SJCRH30 (cell line): ENCODE results near the gene AGFG2. TPM values are rescaled to one million over a fixed set of nuclear protein-coding genes. Genes with fewer than 3 reads are reported as not detected.
"Not testable (repeated sequence)": the region's sequence is repeated elsewhere in the genome, so short reads cannot be mapped to it uniquely, and the experiment has no call there.

Experiments
- DNase-seq, 2 experiments: peaks; one replicate each; pipeline ENCODE4 v3.0.0-alpha.2; 2015 to 2020
- H3K27ac ChIP-seq: fragments of 250-450 bp; sonication (Bioruptor Pico); 2 replicates; pipeline ENCODE4 v1.5.1; 2020; ENCODE audit warnings: mild to moderate bottlenecking, moderate library complexity
- H3K27me3 ChIP-seq: fragments of 250-450 bp; sonication (Bioruptor Pico); 2 replicates; pipeline ENCODE4 v1.5.1; 2020; ENCODE audit warnings: mild to moderate bottlenecking, moderate library complexity
- H3K36me3 ChIP-seq: fragments of 250-450 bp; sonication (Bioruptor Pico); 2 replicates; pipeline ENCODE4 v1.5.1; 2020; ENCODE audit warnings: mild to moderate bottlenecking, moderate library complexity
- H3K4me1 ChIP-seq: fragments of 250-450 bp; sonication (Bioruptor Pico); 2 replicates; pipeline ENCODE4 v1.5.1; 2020; ENCODE audit warnings: mild to moderate bottlenecking, moderate library complexity
- H3K4me3 ChIP-seq: fragments of 250-450 bp; sonication (Bioruptor Pico); 2 replicates; pipeline ENCODE4 v1.5.1; 2020; ENCODE audit warnings: mild to moderate bottlenecking, moderate library complexity
- H3K9me3 ChIP-seq: fragments of 250-450 bp; sonication (Bioruptor Pico); replicated peaks from 2 replicates; pipeline ENCODE4 v1.5.1; 2020; ENCODE audit warnings: mild to moderate bottlenecking, moderate library complexity
- total RNA-seq: library from RNA; depleted of rRNA; stranded (reverse); fragments of >200 nt; shearing (Covaris generic); gene quantifications from 2 replicates; pipeline ENCODE4 v1.2.3, GENCODE V29; 2014

AGFG2 gene
- total RNA-seq, 1 experiment from 2014 or later, result 9.0 TPM

- no peak for DNase-seq
- Histone ChIP-seq H3K27ac (no peak overlapping the region), H3K4me1 (peaks cover 14% of the 10 kb centered on the region), H3K27me3 (no peaks in the 10 kb centered on the region), H3K4me3 (no peak overlapping the region), H3K9me3 (no peaks in the 10 kb centered on the region), H3K36me3 (no peaks in the 10 kb centered on the region)
These were observed 28.4 kb upstream of the AGFG2 start for GRCh38 chr7:100510437-100511239.

GRCh38 chr7:100513212-100513810, 25.7 kb upstream of the AGFG2 start:
- no peaks in the 10 kb centered on the region for H3K27me3 ChIP-seq
- H3K4me3 ChIP-seq, result no peak overlapping the region
- H3K9me3 ChIP-seq, result no peaks in the 10 kb centered on the region
- no peaks in the 10 kb centered on the region for H3K36me3 ChIP-seq
- no peak overlapping the region for H3K27ac ChIP-seq
- H3K4me1 ChIP-seq, result peaks cover 14% of the 10 kb centered on the region
- DNase-seq, result no peak

GRCh38 chr7:100515072-100515532, 23.9 kb upstream of the AGFG2 start:
- Histone ChIP-seq H3K9me3 (no peaks in the 10 kb centered on the region), H3K27me3 (peaks cover 6% of the 10 kb centered on the region), H3K4me3 (no peak overlapping the region), H3K36me3 (no peaks in the 10 kb centered on the region), H3K27ac (no peak overlapping the region), H3K4me1 (peaks cover 6% of the 10 kb centered on the region)
- no peak for DNase-seq

- no peak overlapping the region for H3K4me3 ChIP-seq
- H3K27ac ChIP-seq, result no peak overlapping the region
- peaks cover 6% of the 10 kb centered on the region for H3K4me1 ChIP-seq
- H3K27me3 ChIP-seq, result peaks cover 6% of the 10 kb centered on the region
- H3K9me3 ChIP-seq, result peaks cover under 1% of the 10 kb centered on the region; the same call in 1 of the 2 replicates
- no peaks in the 10 kb centered on the region for H3K36me3 ChIP-seq
- DNase-seq, result peak; percentile 84 to 88
These were observed 22.7 kb upstream of the AGFG2 start for GRCh38 chr7:100516135-100516812.

GRCh38 chr7:100517305-100517704, 21.7 kb upstream of the AGFG2 start:
- Histone ChIP-seq H3K36me3 (no peaks in the 10 kb centered on the region), H3K4me3 (no peak overlapping the region), H3K9me3 (peaks cover 4% of the 10 kb centered on the region; the same call in 1 of the 2 replicates), H3K27ac (no peak overlapping the region), H3K27me3 (peaks cover 9% of the 10 kb centered on the region), H3K4me1 (peaks cover 6% of the 10 kb centered on the region)
- DNase-seq, result no peak

GRCh38 chr7:100519580-100519979, 19.4 kb upstream of the AGFG2 start:
- H3K9me3 ChIP-seq, result peaks cover 4% of the 10 kb centered on the region; the same call in 1 of the 2 replicates
- no peak for DNase-seq
- H3K36me3 ChIP-seq, result no peaks in the 10 kb centered on the region
- peaks cover 9% of the 10 kb centered on the region for H3K27me3 ChIP-seq
- H3K4me1 ChIP-seq, result peaks cover 6% of the 10 kb centered on the region
- no peak overlapping the region for H3K27ac ChIP-seq
- H3K4me3 ChIP-seq, result no peak overlapping the region

- H3K4me1 ChIP-seq, result peaks cover 2% of the 10 kb centered on the region
- no peak overlapping the region for H3K27ac ChIP-seq
- DNase-seq, result no peak
- H3K36me3 ChIP-seq, result no peaks in the 10 kb centered on the region
- H3K27me3 ChIP-seq, result peaks cover 9% of the 10 kb centered on the region
- H3K4me3 ChIP-seq, result no peak overlapping the region
- H3K9me3 ChIP-seq, result peaks cover 4% of the 10 kb centered on the region; the same call in 1 of the 2 replicates
These were observed 18.9 kb upstream of the AGFG2 start for GRCh38 chr7:100520138-100520537.

- H3K27me3 ChIP-seq, result peaks cover 9% of the 10 kb centered on the region
- no peaks in the 10 kb centered on the region for H3K36me3 ChIP-seq
- H3K4me1 ChIP-seq, result no peaks in the 10 kb centered on the region
- DNase-seq, result no peak
- H3K9me3 ChIP-seq, result peaks cover 4% of the 10 kb centered on the region; the same call in 1 of the 2 replicates
- no peak overlapping the region for H3K27ac ChIP-seq
- no peak overlapping the region for H3K4me3 ChIP-seq
These were observed 17.9 kb upstream of the AGFG2 start for GRCh38 chr7:100521076-100521475.

- peaks cover 12% of the 10 kb centered on the region for H3K27me3 ChIP-seq
- not testable (repeated sequence) for H3K27ac ChIP-seq, DNase-seq, H3K9me3 ChIP-seq, H3K36me3 ChIP-seq, H3K4me1 ChIP-seq, H3K4me3 ChIP-seq
These were observed 17.0 kb upstream of the AGFG2 start for GRCh38 chr7:100521909-100522593.

GRCh38 chr7:100523192-100523591, 15.8 kb upstream of the AGFG2 start:
- not testable (repeated sequence) for H3K36me3 ChIP-seq, H3K27ac ChIP-seq, H3K9me3 ChIP-seq, H3K4me1 ChIP-seq, DNase-seq, H3K4me3 ChIP-seq
- peaks cover 16% of the 10 kb centered on the region for H3K27me3 ChIP-seq

- H3K4me3 ChIP-seq, result not testable (repeated sequence)
These were observed 10.7 kb upstream of the AGFG2 start for GRCh38 chr7:100528108-100528866.

GRCh38 chr7:100532165-100533022, 6.6 kb upstream of the AGFG2 start:
- Histone ChIP-seq H3K4me3 (no peak overlapping the region), H3K27me3 (peaks cover under 1% of the 10 kb centered on the region; the same call in 1 of the 2 replicates), H3K36me3 (no peaks in the 10 kb centered on the region), H3K4me1 (peaks cover 16% of the 10 kb centered on the region), H3K9me3 (no peaks in the 10 kb centered on the region), H3K27ac (no peak overlapping the region)
- DNase-seq, result peak; percentile 57 to 83

More at GRCh38 chr7:100528108-100528866, 10.7 kb upstream of the AGFG2 start:
- not testable (repeated sequence) for H3K36me3 ChIP-seq, H3K27me3 ChIP-seq, H3K9me3 ChIP-seq, H3K27ac ChIP-seq, DNase-seq
- peaks cover 14% of the 10 kb centered on the region for H3K4me1 ChIP-seq

GRCh38 chr7:100535982-100536381, 3.0 kb upstream of the AGFG2 start:
- H3K4me3 ChIP-seq, DNase-seq, H3K36me3 ChIP-seq, H3K9me3 ChIP-seq, H3K27me3 ChIP-seq, H3K27ac ChIP-seq: not testable (repeated sequence)
- peaks cover 16% of the 10 kb centered on the region for H3K4me1 ChIP-seq
